ENCODE measurements around the gene LRRC1. TPM values are rescaled to one million over a fixed set of nuclear protein-coding genes. Genes with fewer than 3 reads are reported as not detected.

Gene LRRC1
- total and polyA plus RNA-seq, 2 experiments from 2014 or later: 9.1 to 11.4 TPM

- Histone ChIP-seq H3K27me3 (no peaks in the 10 kb centered on the region), H3K36me3 (no peaks in the 10 kb centered on the region), H3K4me1 (ENCODE audit: low read depth) (peaks cover 4% of the 10 kb centered on the region), H3K27ac (no peak overlapping the region), H3K4me3 (no peak overlapping the region), H3K9me3 (ENCODE audit: low read depth) (no peaks in the 10 kb centered on the region)
- no peak for DNase-seq (ENCODE audit: low read depth in 1 of 2, low spot score in 1 of 2)
- TF ChIP-seq CTCF (IDR thresholded peaks at IDR 0.05; ENCODE audit: low read depth, low read length): no peak
Measured at GRCh38 chr6:53925891-53926290, 131.1 kb downstream of the LRRC1 start.

- peak in 1 of 2 donors; percentile 27 for DNase-seq (ENCODE audit: low read depth in 1 of 2, low spot score in 1 of 2)
- Histone ChIP-seq H3K36me3 (no peaks in the 10 kb centered on the region), H3K27me3 (no peaks in the 10 kb centered on the region), H3K4me3 (no peak overlapping the region), H3K9me3 (ENCODE audit: low read depth) (no peaks in the 10 kb centered on the region), H3K4me1 (ENCODE audit: low read depth) (peaks cover 4% of the 10 kb centered on the region), H3K27ac (no peak overlapping the region)
- TF ChIP-seq CTCF (IDR thresholded peaks at IDR 0.05; ENCODE audit: low read depth, low read length): no peak
Measured at GRCh38 chr6:53926505-53926904, 131.7 kb downstream of the LRRC1 start.

- H3K27me3 ChIP-seq: no peaks in the 10 kb centered on the region
Measured at GRCh38 chr6:53928641-53929040, 133.8 kb downstream of the LRRC1 start.

GRCh38 chr6:53929041-53929820 is 134.4 kb downstream of the LRRC1 start:
- no peaks in the 10 kb centered on the region for H3K36me3 ChIP-seq
- no peak for DNase-seq (ENCODE audit: low read depth in 1 of 2, low spot score in 1 of 2)
- H3K4me1 ChIP-seq (ENCODE audit: low read depth): peaks cover 4% of the 10 kb centered on the region
- TF ChIP-seq CTCF (IDR thresholded peaks at IDR 0.05; ENCODE audit: low read depth, low read length): no peak
- no peaks in the 10 kb centered on the region for H3K27me3 ChIP-seq
- H3K27ac ChIP-seq: no peak overlapping the region
- no peaks in the 10 kb centered on the region for H3K9me3 ChIP-seq (ENCODE audit: low read depth)
- H3K4me3 ChIP-seq: no peak overlapping the region

More at GRCh38 chr6:53928641-53929040, 133.8 kb downstream of the LRRC1 start:
- TF ChIP-seq CTCF (IDR thresholded peaks at IDR 0.05; ENCODE audit: low read depth, low read length): no peak
- Histone ChIP-seq H3K27ac (no peak overlapping the region), H3K4me3 (no peak overlapping the region), H3K36me3 (no peaks in the 10 kb centered on the region), H3K4me1 (ENCODE audit: low read depth) (peaks cover 4% of the 10 kb centered on the region), H3K9me3 (ENCODE audit: low read depth) (no peaks in the 10 kb centered on the region)
- DNase-seq (ENCODE audit: low read depth in 1 of 2, low spot score in 1 of 2): no peak

GRCh38 chr6:53929821-53930120 is 135.0 kb downstream of the LRRC1 start:
- Histone ChIP-seq H3K27me3 (no peaks in the 10 kb centered on the region), H3K27ac (no peak overlapping the region), H3K4me1 (ENCODE audit: low read depth) (peaks cover 4% of the 10 kb centered on the region), H3K4me3 (no peak overlapping the region), H3K36me3 (no peaks in the 10 kb centered on the region), H3K9me3 (ENCODE audit: low read depth) (no peaks in the 10 kb centered on the region)
- TF ChIP-seq CTCF (IDR thresholded peaks at IDR 0.05; ENCODE audit: low read depth, low read length): no peak
- DNase-seq (ENCODE audit: low read depth in 1 of 2, low spot score in 1 of 2): no peak

Data from cardiac muscle cell (in vitro differentiated cells and primary cell).